B cell (primary cell): Measurements from ENCODE around the gene ABCA2. TPM values are rescaled to one million over a fixed set of nuclear protein-coding genes. Genes with fewer than 3 reads are reported as not detected.
"Not testable (repeated sequence)": the region's sequence is repeated elsewhere in the genome, so short reads cannot be mapped to it uniquely, and the experiment has no call there.

ENCODE experiments used
- ATAC-seq: fragments of 200-7000 bp; cut with Tn5 transposase; one replicate; pipeline ENCODE4 v1.10.0; 2021; ENCODE audit warnings: low read depth, mild to moderate bottlenecking, moderate number of reproducible peaks, moderate library complexity
- CTCF ChIA-PET: fragments of 350-600 bp; sonication (Branson Sonifier 250); formaldehyde crosslinking; loops from one replicate; lab custom pipeline; 2021; ENCODE audit warnings: antibody characterized with exemption, inconsistent platforms; lab: Charles Lee
- POLR2A ChIA-PET: fragments of 350-600 bp; sonication (Branson Sonifier 250); formaldehyde crosslinking; loops from one replicate; lab custom pipeline; 2021; ENCODE audit warnings: antibody characterized with exemption; lab: Charles Lee
- DNase-seq: peaks from one replicate; pipeline ENCODE4 v3.0.0; 2013
- H2AFZ ChIP-seq: 2 replicates; pipeline ENCODE4 v1.6.1; 2012; ENCODE audit warnings: mild to moderate bottlenecking, low read depth, low read length; ENCODE audit not compliant: insufficient read depth, poor library complexity, severe bottlenecking
- H3K27ac ChIP-seq, 2 donors: 1 replicate in 1 of 2; 2 replicates in 1 of 2; pipeline ENCODE4 v1.5.1; 2012 to 2013; ENCODE audit warnings: low read length in 2 of 2, mild to moderate bottlenecking in 2 of 2, moderate library complexity in 1 of 2
- H3K27me3 ChIP-seq, 4 experiments: fragments of 200-600 bp in 1 of 4; sonication (generic) in 1 of 4; replicated peaks in 1 of 4; 1 replicate in 2 of 4; 2 replicates in 2 of 4; pipeline versions ENCODE4 v1.6.1 to v1.7.0; 2013 to 2016; ENCODE audit warnings: low read length in 3 of 4, mild to moderate bottlenecking in 2 of 4, mixed read lengths in 1 of 4, moderate library complexity in 1 of 4; ENCODE audit not compliant: insufficient read depth in 4 of 4, control insufficient read depth in 3 of 4; ENCODE audit errors: control extremely low read depth in 1 of 4
- H3K36me3 ChIP-seq, 2 experiments: replicated peaks in 1 of 2; 1 replicate in 1 of 2; 2 replicates in 1 of 2; pipeline versions ENCODE4 v1.6.1 to v1.7.1; 2013; ENCODE audit warnings: low read length in 1 of 2; ENCODE audit not compliant: insufficient read depth in 2 of 2, control insufficient read depth in 1 of 2; ENCODE audit errors: control extremely low read depth in 1 of 2, extremely low read depth in 1 of 2
- H3K4me1 ChIP-seq, 2 donors: fragments of 200-600 bp in 1 of 2; sonication (generic) in 1 of 2; 1 replicate in 1 of 2; 2 replicates in 1 of 2; pipeline versions ENCODE4 v1.5.1 to v1.6.1; 2013 to 2017; ENCODE audit warnings: low read length in 2 of 2; ENCODE audit not compliant: control insufficient read depth in 2 of 2, insufficient read depth in 2 of 2
- H3K4me2 ChIP-seq: replicated peaks from 2 replicates; pipeline ENCODE3; 2012; ENCODE audit warnings: mild to moderate bottlenecking, low read depth, low read length; ENCODE audit not compliant: poor library complexity, severe bottlenecking
- H3K4me3 ChIP-seq, 5 experiments: fragments of 200-600 bp in 1 of 5; sonication (generic) in 1 of 5; 1 replicate in 3 of 5; 2 replicates in 2 of 5; pipeline versions ENCODE4 v1.5.1 to v1.7.0; 2011 to 2016; ENCODE audit warnings: low read length in 4 of 5, mild to moderate bottlenecking in 4 of 5, low read depth in 2 of 5, control low read depth in 1 of 5, moderate library complexity in 1 of 5; ENCODE audit not compliant: insufficient read depth in 1 of 5; ENCODE audit errors: control extremely low read depth in 1 of 5, extremely low read depth in 1 of 5
- H3K79me2 ChIP-seq: fragments of 200-600 bp; sonication (generic); one replicate; pipeline ENCODE4 v1.6.0; 2016; ENCODE audit warnings: low read length; ENCODE audit not compliant: control insufficient read depth, insufficient read depth
- H3K9ac ChIP-seq: fragments of 200-600 bp; sonication (generic); 2 replicates; pipeline ENCODE4 v1.6.1; 2017; ENCODE audit warnings: mild to moderate bottlenecking, low read length, moderate library complexity
- H3K9me3 ChIP-seq, 3 donors: one replicate each; pipeline versions ENCODE4 v1.6.1 to v1.7.1; 2013; ENCODE audit warnings: low read length in 2 of 3; ENCODE audit not compliant: control insufficient read depth in 2 of 3, insufficient read depth in 1 of 3; ENCODE audit errors: control extremely low read depth in 1 of 3
- H4K20me1 ChIP-seq: 2 replicates; pipeline ENCODE4 v1.6.0; 2012; ENCODE audit warnings: mild to moderate bottlenecking, low read length; ENCODE audit not compliant: insufficient read depth, control insufficient read depth, poor library complexity, severe bottlenecking
- H3K27ac Mint-ChIP-seq: one replicate; pipeline ENCODE4 v1.8.0; 2021; ENCODE audit warnings: mixed read lengths
- H3K27me3 Mint-ChIP-seq: one replicate; pipeline ENCODE4 v1.8.0; 2021; ENCODE audit warnings: mixed read lengths
- H3K4me1 Mint-ChIP-seq: one replicate; pipeline ENCODE4 v1.8.0; 2021; ENCODE audit warnings: mixed read lengths
- H3K4me3 Mint-ChIP-seq: one replicate; pipeline ENCODE4 v1.8.0; 2021; ENCODE audit warnings: mixed read lengths
- H3K9me3 Mint-ChIP-seq: one replicate; pipeline ENCODE4 v1.8.0; 2022; ENCODE audit warnings: mixed read lengths; ENCODE audit not compliant: insufficient read depth
- EZH2 ChIP-seq: IDR thresholded peaks from 2 replicates; pipeline ENCODE4 v1.6.1; 2012; ENCODE audit warnings: borderline replicate concordance, low read depth, mild to moderate bottlenecking, moderate library complexity, low read length; ENCODE audit not compliant: insufficient read depth, poor library complexity, severe bottlenecking
- WGBS: methylation state at CpG from one replicate; pipeline ENCODE4 v1.1.5; 2013; ENCODE audit warnings: missing lambda C conversion rate; ENCODE audit not compliant: insufficient coverage; 5-methylcytosine and 5-hydroxymethylcytosine counted together
- intact Hi-C: fragments of 100-400 bp; cut with micrococcal nuclease; formaldehyde crosslinking; loops from one replicate; pipeline ENCODE4 v1.10.0; 2022
- polyA plus RNA-seq: library from polyadenylated mRNA; depleted of rRNA; stranded (reverse); fragments of >200 nt; gene quantifications from 2 replicates; pipeline ENCODE4 v1.2.3, GENCODE V29; 2012
- total RNA-seq, 2 donors: library from RNA; stranded (reverse); fragments of 120-200 nt in 1 of 2; gene quantifications; 1 replicate in 1 of 2; 2 replicates in 1 of 2; pipeline versions ENCODE4 v1.2.3 to v1.2.4, GENCODE V29; 2013 to 2022
- TF ChIP-seq, protein P1 (sequence below): fragments of 200-600 bp; IDR thresholded peaks from one replicate; pipeline ENCODE4 v1.8.0; 2022; ENCODE audit warnings: antibody characterized with exemption, mild to moderate bottlenecking

Gene ABCA2
- total and polyA plus RNA-seq, 2 donors (not counting 1 experiment from before 2014, with no cell fraction given) = 30.7 to 61.1 TPM

- no peak overlapping the region for H3K4me2 ChIP-seq
- intact Hi-C loops = no loop called here
- ChIA-PET CTCF (interaction anchor here (0.7 to 6.2 kb wide), 18 partner anchors 11 to 302 kb away, joined by 3 to 61 read pairs (median 3); partner anchors contain the start of genes NPDC1, RNF224 and UAP1L1), POLR2A (no interaction called here)
- WGBS = 88% methylated on average over 20 of the region's 26 CpGs
- H3K4me3 ChIP-seq = no peak overlapping the region
- H3K27ac Mint-ChIP-seq = no peak overlapping the region
- no peaks in the 10 kb centered on the region for H3K36me3 ChIP-seq
- peaks cover 2 to 11% of the 10 kb centered on the region in 2 donors for H3K4me1 ChIP-seq
- peaks cover 8% of the 10 kb centered on the region for H3K4me1 Mint-ChIP-seq
- H3K9me3 Mint-ChIP-seq = no peaks in the 10 kb centered on the region
- no peaks in the 10 kb centered on the region for H3K9me3 ChIP-seq
- H3K9ac ChIP-seq = no peak overlapping the region
- H3K4me3 Mint-ChIP-seq = no peak overlapping the region
- peaks cover 6% of the 10 kb centered on the region for H3K27me3 Mint-ChIP-seq
- no peak overlapping the region for H2AFZ ChIP-seq
- peaks cover 6% of the 10 kb centered on the region for H4K20me1 ChIP-seq
- no peaks in the 10 kb centered on the region for H3K79me2 ChIP-seq
- TF ChIP-seq, protein P1, sequence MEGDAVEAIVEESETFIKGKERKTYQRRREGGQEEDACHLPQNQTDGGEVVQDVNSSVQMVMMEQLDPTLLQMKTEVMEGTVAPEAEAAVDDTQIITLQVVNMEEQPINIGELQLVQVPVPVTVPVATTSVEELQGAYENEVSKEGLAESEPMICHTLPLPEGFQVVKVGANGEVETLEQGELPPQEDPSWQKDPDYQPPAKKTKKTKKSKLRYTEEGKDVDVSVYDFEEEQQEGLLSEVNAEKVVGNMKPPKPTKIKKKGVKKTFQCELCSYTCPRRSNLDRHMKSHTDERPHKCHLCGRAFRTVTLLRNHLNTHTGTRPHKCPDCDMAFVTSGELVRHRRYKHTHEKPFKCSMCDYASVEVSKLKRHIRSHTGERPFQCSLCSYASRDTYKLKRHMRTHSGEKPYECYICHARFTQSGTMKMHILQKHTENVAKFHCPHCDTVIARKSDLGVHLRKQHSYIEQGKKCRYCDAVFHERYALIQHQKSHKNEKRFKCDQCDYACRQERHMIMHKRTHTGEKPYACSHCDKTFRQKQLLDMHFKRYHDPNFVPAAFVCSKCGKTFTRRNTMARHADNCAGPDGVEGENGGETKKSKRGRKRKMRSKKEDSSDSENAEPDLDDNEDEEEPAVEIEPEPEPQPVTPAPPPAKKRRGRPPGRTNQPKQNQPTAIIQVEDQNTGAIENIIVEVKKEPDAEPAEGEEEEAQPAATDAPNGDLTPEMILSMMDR = no peak
- TF ChIP-seq EZH2 = no peak
- ATAC-seq = no peak
- H3K27ac ChIP-seq = no peak overlapping the region
- DNase-seq = no peak
- H3K27me3 ChIP-seq = peaks cover 0 to 3% (median 0%) of the 10 kb centered on the region in 4 experiments
Measured at GRCh38 chr9:137063311-137064026, 35.4 kb upstream of the ABCA2 start.

GRCh38 chr9:137062798-137063197 is 34.8 kb upstream of the ABCA2 start:
- H3K27me3 ChIP-seq, ATAC-seq, H3K4me2 ChIP-seq, H3K9me3 Mint-ChIP-seq, H3K4me1 Mint-ChIP-seq, H2AFZ ChIP-seq, H3K4me3 Mint-ChIP-seq, H3K27ac ChIP-seq, H3K4me1 ChIP-seq, H3K27me3 Mint-ChIP-seq, H4K20me1 ChIP-seq, H3K27ac Mint-ChIP-seq, H3K4me3 ChIP-seq, H3K79me2 ChIP-seq, H3K36me3 ChIP-seq, POLR2A ChIA-PET, H3K9me3 ChIP-seq, intact Hi-C loops, H3K9ac ChIP-seq, DNase-seq: not testable (repeated sequence)
- 94% methylated on average over 3 of the region's 9 CpGs for WGBS
- CTCF ChIA-PET = interaction anchor here (1.2 to 6.2 kb wide), 5 partner anchors 11 to 275 kb away, joined by 3 to 61 read pairs (median 12); partner anchors contain the start of gene NPDC1
